HL-60 (cell line): Measurements from ENCODE around the gene ZER1.
A peak's percentile ranks its signal among the peaks of the same experiment; 100 is the strongest.
"Not testable (repeated sequence)": the region's sequence is repeated elsewhere in the genome, so short reads cannot be mapped to it uniquely, and the experiment has no call there.

ENCODE experiments used
- DNase-seq, 2 experiments: peaks; one replicate each; pipeline ENCODE4 v3.0.0-alpha.2; 2010 to 2020; ENCODE audit warnings: low read depth in 1 of 2, low spot score in 1 of 2
- H3K27ac ChIP-seq: fragments of 250-450 bp; sonication (Bioruptor Pico); replicated peaks from 2 replicates; pipeline ENCODE4 v1.5.1; 2020; ENCODE audit warnings: mild to moderate bottlenecking, moderate library complexity
- H3K27me3 ChIP-seq: fragments of 250-450 bp; sonication (Bioruptor Pico); 2 replicates; pipeline ENCODE4 v1.5.1; 2021; ENCODE audit warnings: mild to moderate bottlenecking, moderate library complexity; ENCODE audit not compliant: insufficient read depth, poor library complexity, severe bottlenecking
- H3K4me3 ChIP-seq: replicated peaks from 2 replicates; pipeline ENCODE4 v1.5.1; 2011; ENCODE audit warnings: mild to moderate bottlenecking, control low read depth, low read length; ENCODE audit not compliant: insufficient read depth
- CTCF ChIP-seq: IDR thresholded peaks from one replicate; pipeline ENCODE4 v1.5.1; 2011; ENCODE audit warnings: low read length, control low read depth, inconsistent platforms; ENCODE audit not compliant: insufficient read depth
- GABPA ChIP-seq: IDR thresholded peaks from 2 replicates; pipeline ENCODE4 v1.6.1; 2012; ENCODE audit warnings: low read depth
- POLR2AphosphoS5 ChIP-seq: IDR thresholded peaks from 2 replicates; pipeline ENCODE4 v1.6.1; 2012; ENCODE audit warnings: low read depth
- REST ChIP-seq: IDR thresholded peaks from 2 replicates; pipeline ENCODE4 v1.6.1; 2012; ENCODE audit warnings: low read depth; ENCODE audit not compliant: insufficient replicate concordance
- SPI1 ChIP-seq: IDR thresholded peaks from 2 replicates; pipeline ENCODE4 v1.6.1; 2012; ENCODE audit warnings: low read depth, mild to moderate bottlenecking, borderline replicate concordance

Gene ZER1

GRCh38 chr9:128701227-128701854, 70.4 kb downstream of the ZER1 start:
- no peak overlapping the region for H3K4me3 ChIP-seq
- DNase-seq: no peak
- H3K27ac ChIP-seq: no peak overlapping the region
- no peak for TF ChIP-seq GABPA
- H3K27me3 ChIP-seq: no peaks in the 10 kb centered on the region

- DNase-seq, H3K27ac ChIP-seq, H3K27me3 ChIP-seq, H3K4me3 ChIP-seq: not testable (repeated sequence)
Measured at GRCh38 chr9:128699096-128699795, 72.5 kb downstream of the ZER1 start.

GRCh38 chr9:128696923-128697707, 74.6 kb downstream of the ZER1 start:
- DNase-seq: no peak
- no peak overlapping the region for H3K27ac ChIP-seq
- no peaks in the 10 kb centered on the region for H3K27me3 ChIP-seq
- TF ChIP-seq SPI1: no peak
- TF ChIP-seq GABPA: no peak
- no peak for TF ChIP-seq CTCF
- no peak for TF ChIP-seq REST
- TF ChIP-seq POLR2AphosphoS5: peak; percentile 24
- no peak overlapping the region for H3K4me3 ChIP-seq

GRCh38 chr9:128694344-128694743, 77.4 kb downstream of the ZER1 start:
- H3K27ac ChIP-seq: no peak overlapping the region
- DNase-seq: no peak
- H3K4me3 ChIP-seq: no peak overlapping the region
- no peaks in the 10 kb centered on the region for H3K27me3 ChIP-seq
- TF ChIP-seq POLR2AphosphoS5 (no peak), GABPA (no peak), REST (no peak), CTCF (no peak), SPI1 (no peak)

GRCh38 chr9:128693738-128694137, 78.0 kb downstream of the ZER1 start:
- H3K27ac ChIP-seq, H3K27me3 ChIP-seq, H3K4me3 ChIP-seq, DNase-seq: not testable (repeated sequence)
